Mammary epithelial cell (primary cell): ENCODE data around the gene ZDHHC17.

Source experiments
- CTCF ChIP-seq, 2 donors: IDR thresholded peaks in 1 of 2; conservative IDR thresholded peaks in 1 of 2; 2 replicates each; pipeline ENCODE4 v1.5.1; 2011 to 2012; ENCODE audit warnings: inconsistent platforms in 2 of 2, low read length in 2 of 2, mild to moderate bottlenecking in 2 of 2, control low read depth in 1 of 2, low read depth in 1 of 2; ENCODE audit not compliant: insufficient read depth in 1 of 2; ENCODE audit errors: extremely low read depth in 1 of 2
- EZH2 ChIP-seq: IDR thresholded peaks from 2 replicates; pipeline ENCODE4 v1.6.1; 2012; ENCODE audit warnings: low read length, inconsistent platforms, borderline replicate concordance

- TF ChIP-seq CTCF (conservative IDR thresholded peaks at IDR 0.05 in 1 of 2, IDR thresholded peaks at IDR 0.05 in 1 of 2; ENCODE audit: extremely low read depth in 1 of 2, insufficient read depth in 1 of 2, low read depth in 1 of 2, low read length in 2 of 2) (no peak), EZH2 (no peak)
Observed at GRCh38 chr12:76871742-76872141, 107.8 kb downstream of the ZDHHC17 start.
